Measurements from ENCODE around the gene ZFP69B. TPM values are rescaled to one million over a fixed set of nuclear protein-coding genes. Genes with fewer than 3 reads are reported as not detected.

The ZFP69B gene
- total RNA-seq, 1 donor, result 4.7 TPM

DNA sequence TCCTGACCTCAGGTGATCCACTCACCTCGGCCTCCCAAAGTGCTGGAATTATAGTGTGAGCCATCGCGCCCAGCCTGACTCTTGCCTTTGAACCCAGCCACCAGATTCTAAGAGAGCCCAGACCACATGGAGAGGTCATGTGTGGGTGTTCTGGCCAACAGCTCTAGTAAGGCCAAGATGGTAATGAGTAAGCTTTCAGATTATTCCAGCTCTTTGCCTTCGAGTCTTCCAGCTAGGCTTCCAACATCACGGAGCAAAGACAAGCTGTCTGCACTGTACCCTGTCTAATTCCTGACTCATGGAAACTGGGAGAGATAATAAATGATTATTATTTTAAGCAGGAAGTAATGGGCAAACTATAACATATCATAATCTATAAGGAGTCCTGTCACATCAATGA, 14.8 kb upstream of the ZFP69B start:
- DNase-seq (ENCODE audit: insufficient read length, low spot score, missing footprints), result peak; percentile 17
- Histone ChIP-seq H3K79me2 (ENCODE audit: insufficient read depth, low read length) (no peaks in the 10 kb centered on the region), H3K27me3 (ENCODE audit: insufficient read depth, low read length) (no peaks in the 10 kb centered on the region), H3K9me3 (ENCODE audit: low read depth, low read length) (no peaks in the 10 kb centered on the region), H4K20me1 (ENCODE audit: insufficient read depth, low read length) (no peaks in the 10 kb centered on the region), H3K4me3 (ENCODE audit: insufficient read depth, low read length) (no peak overlapping the region), H2AFZ (ENCODE audit: low read length) (no peak overlapping the region), H3K4me2 (ENCODE audit: insufficient read depth, low read length) (peak overlapping the region; percentile 4), H3K4me1 (ENCODE audit: insufficient read depth, low read length) (peaks cover 10% of the 10 kb centered on the region), H3K36me3 (ENCODE audit: insufficient read depth, low read length) (no peaks in the 10 kb centered on the region), H3K27ac (ENCODE audit: low read depth, low read length) (peak overlapping the region; percentile 47)
- TF ChIP-seq, protein P1, sequence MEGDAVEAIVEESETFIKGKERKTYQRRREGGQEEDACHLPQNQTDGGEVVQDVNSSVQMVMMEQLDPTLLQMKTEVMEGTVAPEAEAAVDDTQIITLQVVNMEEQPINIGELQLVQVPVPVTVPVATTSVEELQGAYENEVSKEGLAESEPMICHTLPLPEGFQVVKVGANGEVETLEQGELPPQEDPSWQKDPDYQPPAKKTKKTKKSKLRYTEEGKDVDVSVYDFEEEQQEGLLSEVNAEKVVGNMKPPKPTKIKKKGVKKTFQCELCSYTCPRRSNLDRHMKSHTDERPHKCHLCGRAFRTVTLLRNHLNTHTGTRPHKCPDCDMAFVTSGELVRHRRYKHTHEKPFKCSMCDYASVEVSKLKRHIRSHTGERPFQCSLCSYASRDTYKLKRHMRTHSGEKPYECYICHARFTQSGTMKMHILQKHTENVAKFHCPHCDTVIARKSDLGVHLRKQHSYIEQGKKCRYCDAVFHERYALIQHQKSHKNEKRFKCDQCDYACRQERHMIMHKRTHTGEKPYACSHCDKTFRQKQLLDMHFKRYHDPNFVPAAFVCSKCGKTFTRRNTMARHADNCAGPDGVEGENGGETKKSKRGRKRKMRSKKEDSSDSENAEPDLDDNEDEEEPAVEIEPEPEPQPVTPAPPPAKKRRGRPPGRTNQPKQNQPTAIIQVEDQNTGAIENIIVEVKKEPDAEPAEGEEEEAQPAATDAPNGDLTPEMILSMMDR (IDR thresholded peaks at IDR 0.05; ENCODE audit: extremely low read depth, low read depth, low read length), result no peak

DNA sequence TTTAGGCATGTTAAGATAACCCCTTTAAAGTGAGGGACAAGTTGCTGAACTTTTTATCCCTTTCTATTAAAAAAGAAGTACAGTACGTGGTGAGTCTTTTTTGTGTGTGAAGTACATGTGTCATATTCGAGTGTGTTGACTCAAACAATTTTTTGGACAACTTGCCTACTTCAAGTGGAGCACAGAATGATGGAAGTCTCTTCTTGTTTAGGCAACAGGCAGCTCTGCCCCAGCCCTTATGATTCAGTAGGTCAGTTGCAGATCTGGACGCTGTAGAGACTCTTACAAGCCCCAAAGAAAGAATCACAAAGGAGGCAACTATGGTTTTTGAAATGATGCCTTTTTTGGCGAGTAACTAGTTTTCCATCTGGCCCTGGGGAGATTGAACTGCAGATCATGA, 14.4 kb upstream of the ZFP69B start:
- DNase-seq (ENCODE audit: insufficient read length, low spot score, missing footprints), result peak; percentile 92
- TF ChIP-seq, protein P1 (IDR thresholded peaks at IDR 0.05; ENCODE audit: extremely low read depth, low read depth, low read length), result no peak
- H3K79me2 ChIP-seq (ENCODE audit: insufficient read depth, low read length), result no peaks in the 10 kb centered on the region
- peak overlapping the region; percentile 4 for H3K4me2 ChIP-seq (ENCODE audit: insufficient read depth, low read length)
- H4K20me1 ChIP-seq (ENCODE audit: insufficient read depth, low read length), result no peaks in the 10 kb centered on the region
- no peak overlapping the region for H2AFZ ChIP-seq (ENCODE audit: low read length)
- H3K36me3 ChIP-seq (ENCODE audit: insufficient read depth, low read length), result no peaks in the 10 kb centered on the region
- peaks cover 10% of the 10 kb centered on the region for H3K4me1 ChIP-seq (ENCODE audit: insufficient read depth, low read length)
- H3K27ac ChIP-seq (ENCODE audit: low read depth, low read length), result peak overlapping the region; percentile 47
- H3K9me3 ChIP-seq (ENCODE audit: low read depth, low read length), result no peaks in the 10 kb centered on the region
- H3K27me3 ChIP-seq (ENCODE audit: insufficient read depth, low read length), result no peaks in the 10 kb centered on the region
- H3K4me3 ChIP-seq (ENCODE audit: insufficient read depth, low read length), result no peak overlapping the region

DNA sequence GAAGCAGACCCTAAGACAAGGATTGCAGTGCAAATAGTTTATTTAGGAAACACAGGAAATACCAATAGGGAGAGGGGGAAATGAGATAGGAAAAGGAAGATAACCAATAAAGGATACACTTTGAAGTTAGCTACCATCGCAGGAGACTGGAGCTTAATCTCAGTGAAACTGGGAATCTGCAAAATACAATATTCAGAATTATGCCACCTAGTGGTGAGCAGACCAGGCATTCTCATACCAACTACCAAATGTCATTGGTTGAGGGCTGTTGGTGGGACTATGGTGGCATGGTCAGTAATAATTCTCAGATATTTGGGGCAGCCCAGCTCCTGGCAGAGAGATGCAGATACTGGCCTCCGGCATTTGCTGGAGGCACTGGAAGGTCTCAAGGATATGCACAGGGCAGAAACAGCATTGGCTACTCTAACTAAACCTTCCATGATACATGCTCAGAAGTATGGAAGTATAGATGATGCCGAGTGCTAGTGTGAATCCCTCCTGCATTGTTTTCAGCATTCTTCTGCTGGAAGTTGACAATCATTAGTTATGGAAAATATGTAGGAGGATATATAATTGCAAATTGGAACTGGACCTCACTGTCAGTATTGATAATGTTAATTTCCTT, 11.8 kb upstream of the ZFP69B start:
- TF ChIP-seq, protein P1 (IDR thresholded peaks at IDR 0.05; ENCODE audit: extremely low read depth, low read depth, low read length), result peak; percentile 77
- no peaks in the 10 kb centered on the region for H3K36me3 ChIP-seq (ENCODE audit: insufficient read depth, low read length)
- no peaks in the 10 kb centered on the region for H3K79me2 ChIP-seq (ENCODE audit: insufficient read depth, low read length)
- H3K27me3 ChIP-seq (ENCODE audit: insufficient read depth, low read length), result no peaks in the 10 kb centered on the region
- no peak overlapping the region for H3K4me2 ChIP-seq (ENCODE audit: insufficient read depth, low read length)
- no peak overlapping the region for H2AFZ ChIP-seq (ENCODE audit: low read length)
- no peak overlapping the region for H3K4me3 ChIP-seq (ENCODE audit: insufficient read depth, low read length)
- H4K20me1 ChIP-seq (ENCODE audit: insufficient read depth, low read length), result no peaks in the 10 kb centered on the region
- DNase-seq (ENCODE audit: insufficient read length, low spot score, missing footprints), result peak; percentile 82
- no peaks in the 10 kb centered on the region for H3K9me3 ChIP-seq (ENCODE audit: low read depth, low read length)
- H3K27ac ChIP-seq (ENCODE audit: low read depth, low read length), result no peak overlapping the region
- H3K4me1 ChIP-seq (ENCODE audit: insufficient read depth, low read length), result peaks cover 10% of the 10 kb centered on the region

DNA sequence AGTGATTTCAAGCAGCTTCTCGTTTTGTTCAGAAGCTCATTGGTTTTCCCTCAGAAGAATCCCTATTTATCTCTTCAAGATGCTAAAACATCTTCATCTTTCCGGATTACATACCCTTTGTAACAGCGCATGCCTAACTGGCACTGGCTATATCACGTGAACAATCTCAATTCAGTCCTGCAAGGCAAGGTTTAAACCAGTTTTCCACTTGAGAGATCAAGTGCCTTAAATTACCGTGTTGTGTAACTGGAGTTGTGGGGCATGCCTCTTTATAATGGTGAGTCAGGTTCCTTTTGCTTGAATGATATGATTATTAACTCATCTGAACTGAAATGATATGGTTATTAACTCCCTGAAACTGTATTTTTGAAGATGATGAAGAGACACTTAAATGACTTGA, 11.0 kb upstream of the ZFP69B start:
- Histone ChIP-seq H3K4me3 (ENCODE audit: insufficient read depth, low read length) (no peak overlapping the region), H3K27ac (ENCODE audit: low read depth, low read length) (no peak overlapping the region), H3K79me2 (ENCODE audit: insufficient read depth, low read length) (no peaks in the 10 kb centered on the region), H3K27me3 (ENCODE audit: insufficient read depth, low read length) (no peaks in the 10 kb centered on the region), H2AFZ (ENCODE audit: low read length) (no peak overlapping the region), H4K20me1 (ENCODE audit: insufficient read depth, low read length) (no peaks in the 10 kb centered on the region), H3K36me3 (ENCODE audit: insufficient read depth, low read length) (no peaks in the 10 kb centered on the region), H3K9me3 (ENCODE audit: low read depth, low read length) (no peaks in the 10 kb centered on the region), H3K4me1 (ENCODE audit: insufficient read depth, low read length) (peaks cover 10% of the 10 kb centered on the region), H3K4me2 (ENCODE audit: insufficient read depth, low read length) (no peak overlapping the region)
- TF ChIP-seq, protein P1 (IDR thresholded peaks at IDR 0.05; ENCODE audit: extremely low read depth, low read depth, low read length), result no peak
- no peak for DNase-seq (ENCODE audit: insufficient read length, low spot score, missing footprints)

Measured in osteoblast (primary cell).